MM.1S (cell line): Measurements from ENCODE around the gene GABBR1.

Experiments
- EZH2 ChIP-seq: fragments of 300-600 bp; sonication (generic); optimal IDR thresholded peaks from 2 replicates; pipeline ENCODE3; 2017; ENCODE audit warnings: low read depth, mild to moderate bottlenecking, antibody characterized with exemption, low read length, mixed read lengths
- TF ChIP-seq, protein P1 (sequence below): fragments of 300-600 bp; sonication (generic); IDR thresholded peaks from 2 replicates; pipeline ENCODE4 v1.5.1; 2016; ENCODE audit warnings: antibody characterized with exemption, low read length, mixed read lengths

DNA sequence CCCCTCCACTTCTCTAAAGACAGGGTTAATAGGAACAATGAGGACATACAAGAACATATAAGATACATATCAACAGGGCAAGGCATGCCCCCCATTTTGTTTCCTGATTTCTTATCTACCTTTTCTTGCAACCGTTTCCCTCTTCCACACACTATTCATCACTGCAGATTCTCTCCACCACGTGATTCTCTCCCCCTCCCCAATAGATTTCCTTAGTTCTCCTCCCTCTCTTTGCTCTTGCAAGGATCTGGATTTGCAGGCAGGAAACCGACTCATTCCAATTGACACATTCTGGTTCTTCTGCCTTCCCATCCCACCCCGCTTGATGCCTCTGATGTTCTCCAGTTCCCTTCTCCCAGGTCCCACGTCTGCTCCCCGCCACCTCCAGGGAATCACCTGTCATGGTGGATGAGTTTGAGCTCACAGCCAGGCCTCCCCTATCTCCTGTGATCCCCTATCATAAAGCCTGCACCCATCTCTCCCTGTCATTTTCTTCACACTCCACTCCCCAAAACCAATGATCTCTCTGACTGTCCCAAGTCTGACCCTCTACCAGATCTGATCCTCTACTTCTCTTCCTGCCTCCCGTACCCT, 7.5 kb downstream of the GABBR1 start:
- TF ChIP-seq, protein P1, sequence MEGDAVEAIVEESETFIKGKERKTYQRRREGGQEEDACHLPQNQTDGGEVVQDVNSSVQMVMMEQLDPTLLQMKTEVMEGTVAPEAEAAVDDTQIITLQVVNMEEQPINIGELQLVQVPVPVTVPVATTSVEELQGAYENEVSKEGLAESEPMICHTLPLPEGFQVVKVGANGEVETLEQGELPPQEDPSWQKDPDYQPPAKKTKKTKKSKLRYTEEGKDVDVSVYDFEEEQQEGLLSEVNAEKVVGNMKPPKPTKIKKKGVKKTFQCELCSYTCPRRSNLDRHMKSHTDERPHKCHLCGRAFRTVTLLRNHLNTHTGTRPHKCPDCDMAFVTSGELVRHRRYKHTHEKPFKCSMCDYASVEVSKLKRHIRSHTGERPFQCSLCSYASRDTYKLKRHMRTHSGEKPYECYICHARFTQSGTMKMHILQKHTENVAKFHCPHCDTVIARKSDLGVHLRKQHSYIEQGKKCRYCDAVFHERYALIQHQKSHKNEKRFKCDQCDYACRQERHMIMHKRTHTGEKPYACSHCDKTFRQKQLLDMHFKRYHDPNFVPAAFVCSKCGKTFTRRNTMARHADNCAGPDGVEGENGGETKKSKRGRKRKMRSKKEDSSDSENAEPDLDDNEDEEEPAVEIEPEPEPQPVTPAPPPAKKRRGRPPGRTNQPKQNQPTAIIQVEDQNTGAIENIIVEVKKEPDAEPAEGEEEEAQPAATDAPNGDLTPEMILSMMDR: no peak
- TF ChIP-seq EZH2: no peak
